ENCODE data around the gene KRTAP10-9. TPM values are rescaled to one million over a fixed set of nuclear protein-coding genes. Genes with fewer than 3 reads are reported as not detected.

The KRTAP10-9 gene
- total and polyA plus RNA-seq, 2 of the 8 experiments (the other 6 are each of a cell fraction or from before 2014, with no cell fraction given), result not detected

DNA sequence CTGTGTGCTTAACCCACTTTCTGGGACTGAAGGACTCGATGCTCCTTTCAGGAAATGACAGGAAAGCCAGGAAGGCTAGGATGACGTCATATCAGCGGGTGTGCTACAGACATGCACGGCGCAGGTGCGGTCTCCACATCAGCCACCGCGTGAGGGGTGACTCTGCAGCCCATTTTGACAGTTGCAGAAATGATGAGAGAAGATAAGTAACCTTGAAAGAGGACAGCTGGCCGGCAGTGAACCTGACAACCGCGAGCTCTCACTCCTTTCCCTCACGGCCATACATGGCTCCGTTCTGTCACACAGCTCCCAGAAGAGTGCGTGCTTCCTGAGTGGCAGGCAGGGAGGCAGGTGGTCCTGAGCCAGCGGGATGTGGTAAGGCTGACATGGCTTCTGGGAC lies 44.8 kb upstream of the KRTAP10-9 start:
- H4K91ac ChIP-seq (replicated peaks; ENCODE audit: insufficient read length, low read length), result no peak overlapping the region
- FAIRE-seq, result no peak
- TF ChIP-seq SIN3A (conservative IDR thresholded peaks at IDR 0.05 in 1 of 2, IDR thresholded peaks at IDR 0.05 in 1 of 2; ENCODE audit: low read depth in 1 of 2, low read length in 2 of 2), result no peak
- no peak for TF ChIP-seq KDM1A (IDR thresholded peaks at IDR 0.05; ENCODE audit: borderline replicate concordance, low read length)
- no peak for TF ChIP-seq NANOG (IDR thresholded peaks at IDR 0.05; ENCODE audit: insufficient read depth, low read depth, low read length, poor library complexity, severe bottlenecking)
- TF ChIP-seq TAF7 (optimal IDR thresholded peaks at IDR 0.05; ENCODE audit: borderline replicate concordance, low read depth, low read length), result no peak
- TF ChIP-seq, protein P1, sequence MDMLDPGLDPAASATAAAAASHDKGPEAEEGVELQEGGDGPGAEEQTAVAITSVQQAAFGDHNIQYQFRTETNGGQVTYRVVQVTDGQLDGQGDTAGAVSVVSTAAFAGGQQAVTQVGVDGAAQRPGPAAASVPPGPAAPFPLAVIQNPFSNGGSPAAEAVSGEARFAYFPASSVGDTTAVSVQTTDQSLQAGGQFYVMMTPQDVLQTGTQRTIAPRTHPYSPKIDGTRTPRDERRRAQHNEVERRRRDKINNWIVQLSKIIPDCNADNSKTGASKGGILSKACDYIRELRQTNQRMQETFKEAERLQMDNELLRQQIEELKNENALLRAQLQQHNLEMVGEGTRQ (IDR thresholded peaks at IDR 0.05; ENCODE audit: low read length), result no peak
- TF ChIP-seq TEAD4 (IDR thresholded peaks at IDR 0.05; ENCODE audit: low read depth, low read length), result no peak
- TF ChIP-seq KDM5A (IDR thresholded peaks at IDR 0.05; ENCODE audit: low read length), result no peak
- TF ChIP-seq TCF12 (IDR thresholded peaks at IDR 0.05; ENCODE audit: low read depth, low read length), result no peak

More for the DNA sequence above, 44.8 kb upstream of the KRTAP10-9 start:
- no peak overlapping the region for H3K4me2 ChIP-seq (ENCODE audit: insufficient read depth in 1 of 2, low read depth in 2 of 2, low read length in 2 of 2)
- no peak overlapping the region; the same call in 1 of the 2 replicates for H2BK12ac ChIP-seq (ENCODE audit: low read depth, low read length)
- H2BK5ac ChIP-seq (ENCODE audit: low read depth, low read length), result no peak overlapping the region
- H3K18ac ChIP-seq (ENCODE audit: extremely low read depth, low read length), result no peak overlapping the region
- H2BK15ac ChIP-seq (ENCODE audit: low read length), result no peak overlapping the region
- H2BK120ac ChIP-seq (replicated peaks; ENCODE audit: low read depth, low read length), result no peak overlapping the region
- no peak overlapping the region for H3K4ac ChIP-seq (replicated peaks; ENCODE audit: insufficient read length, low read depth, low read length)
- no peak overlapping the region for H3K9ac ChIP-seq (replicated peaks in 1 of 4; ENCODE audit: extremely low read depth in 1 of 4, low read depth in 3 of 4, low read length in 3 of 4)
- no peak overlapping the region for H3K14ac ChIP-seq (ENCODE audit: insufficient read length)
- no peaks in the 10 kb centered on the region for H3K23me2 ChIP-seq (ENCODE audit: low read depth, low read length)
- H3K27ac ChIP-seq (ENCODE audit: low read depth, low read length), result no peak overlapping the region
- no peak overlapping the region for H4K8ac ChIP-seq (ENCODE audit: extremely low read depth, insufficient read depth, low read length)
- H4K5ac ChIP-seq (ENCODE audit: insufficient read length, low read depth, low read length), result no peak overlapping the region
- no peaks in the 10 kb centered on the region for H3K79me1 ChIP-seq (ENCODE audit: low read depth, low read length)
- CTCF ChIA-PET (ENCODE audit: partially characterized antibody), result interaction anchor here (0.7 kb wide), 1 partner anchor 56 kb away, joined by 3 read pairs; no protein-coding TSS in a partner anchor
- POLR2A ChIA-PET (ENCODE audit: partially characterized antibody), result interaction anchor here (1.2 to 1.3 kb wide), 2 partner anchors 33 to 171 kb away, joined by 3 to 4 read pairs; no protein-coding TSS in a partner anchor
- peaks cover 0 to 9% of the 10 kb centered on the region in 2 experiments; a peak in 2 of 4 replicates for H3K9me3 ChIP-seq (ENCODE audit: insufficient read depth in 2 of 2, low read depth in 1 of 2, low read length in 1 of 2)
- H4K20me1 ChIP-seq (replicated peaks in 1 of 2; ENCODE audit: control insufficient read depth in 1 of 2, insufficient read depth in 2 of 2, low read length in 2 of 2), result no peaks in the 10 kb centered on the region
- H3K4me1 ChIP-seq (replicated peaks in 1 of 4; ENCODE audit: control insufficient read depth in 3 of 4, insufficient read depth in 4 of 4, low read length in 3 of 4), result no peaks in the 10 kb centered on the region; a peak in 1 of 7 replicates
- H2AFZ ChIP-seq (ENCODE audit: low read length), result no peak overlapping the region
- no peaks in the 10 kb centered on the region for H3K79me2 ChIP-seq (ENCODE audit: control insufficient read depth in 1 of 2, insufficient read depth in 2 of 2, low read length in 2 of 2)
- no peak overlapping the region for H3K4me3 ChIP-seq (ENCODE audit: extremely low read depth in 1 of 4, insufficient read depth in 2 of 4, low read depth in 3 of 4, low read length in 4 of 4)
- H3K27me3 ChIP-seq (replicated peaks in 1 of 4; ENCODE audit: control insufficient read depth in 3 of 4, extremely low read depth in 1 of 4, insufficient read depth in 3 of 4, low read length in 3 of 4), result no peaks in the 10 kb centered on the region
- no peak overlapping the region for H2AK5ac ChIP-seq (ENCODE audit: low read depth, low read length)
- H3K56ac ChIP-seq (replicated peaks; ENCODE audit: insufficient read length, low read depth, low read length), result no peak overlapping the region
- H2BK20ac ChIP-seq (ENCODE audit: low read length), result no peak overlapping the region
- H3K23ac ChIP-seq (ENCODE audit: insufficient read length), result no peak overlapping the region
- H3K36me3 ChIP-seq (ENCODE audit: control insufficient read depth in 2 of 4, insufficient read depth in 4 of 4, low read length in 3 of 4), result no peaks in the 10 kb centered on the region
- DNase-seq (ENCODE audit: low read depth in 1 of 2, low spot score in 2 of 2), result no peak
- 80% methylated on average over 14 of the region's 15 CpGs; no CpG with 5 or more reads in 1 of the 2 experiments for WGBS, 2 experiments (ENCODE audit: extremely low coverage in 1 of 2, insufficient coverage in 1 of 2, insufficient read length in 1 of 2, insufficient replicate concordance in 2 of 2, low coverage in 1 of 2, low lambda C conversion rate in 2 of 2, missing lambda C conversion rate in 1 of 2)

All from H1 (cell line).